Endothelial cell of umbilical vein (primary cell): ENCODE data around the gene SOCS7. TPM values are rescaled to one million over a fixed set of nuclear protein-coding genes. Genes with fewer than 3 reads are reported as not detected.

Source experiments
- BruUV-seq: library from RNA; stranded (reverse); fragments of 400-500 nt; replicated peaks from 2 replicates; lab custom pipeline; 2021; lab: Mats Ljungman, UMichigan
- CTCF ChIA-PET: fragments of 300-600, 350-600 bp; sonication (Branson Sonifier 250); formaldehyde crosslinking; loops from one replicate; lab custom pipeline; 2021; ENCODE audit warnings: antibody characterized with exemption, inconsistent platforms; lab: Charles Lee
- POLR2A ChIA-PET: fragments of 300-600, 350-600 bp; sonication (Branson Sonifier 250); formaldehyde crosslinking; loops from one replicate; lab custom pipeline; 2021; ENCODE audit warnings: antibody characterized with exemption, inconsistent platforms; lab: Charles Lee
- DNase-seq: peaks from one replicate; pipeline ENCODE4 v3.0.0-alpha.2; 2011; ENCODE audit warnings: low read depth, low spot score
- FAIRE-seq: peaks from 2 replicates; lab custom pipeline; 2011; peaks lifted over from hg19 to GRCh38; lab: Jason Lieb, UNC
- H2AFZ ChIP-seq: 2 replicates; pipeline ENCODE4 v1.6.0; 2012; ENCODE audit warnings: low read depth, low read length, control low read depth, inconsistent platforms
- H3K27ac ChIP-seq: 2 replicates; pipeline ENCODE4 v1.5.1; 2011; ENCODE audit warnings: low read depth, mild to moderate bottlenecking, control low read depth, low read length, moderate library complexity; ENCODE audit not compliant: insufficient read depth
- H3K27me3 ChIP-seq, 2 experiments: 2 replicates each; pipeline versions ENCODE4 v1.6.0 to v1.6.1; 2011; ENCODE audit warnings: low read length in 2 of 2, mixed read lengths in 1 of 2; ENCODE audit not compliant: control insufficient read depth in 2 of 2, insufficient read depth in 2 of 2
- H3K36me3 ChIP-seq, 2 experiments: 2 replicates in 1 of 2; 3 replicates in 1 of 2; pipeline ENCODE4 v1.5.1; 2011; ENCODE audit warnings: low read length in 2 of 2, mild to moderate bottlenecking in 1 of 2, moderate library complexity in 1 of 2; ENCODE audit not compliant: control insufficient read depth in 2 of 2, insufficient read depth in 2 of 2; ENCODE audit errors: extremely low read depth in 1 of 2
- H3K4me1 ChIP-seq: 3 replicates; pipeline ENCODE4 v1.5.1; 2011; ENCODE audit warnings: mild to moderate bottlenecking, low read length; ENCODE audit not compliant: control insufficient read depth, insufficient read depth; ENCODE audit errors: extremely low read depth
- H3K4me2 ChIP-seq: 2 replicates; pipeline ENCODE4 v1.6.1; 2011; ENCODE audit warnings: low read length, control low read depth, mixed read lengths; ENCODE audit not compliant: insufficient read depth
- H3K4me3 ChIP-seq, 3 experiments: fragments of 200-600 bp in 1 of 3; sonication (generic), shearing (Covaris generic) in 1 of 3; replicated peaks in 1 of 3; 2 replicates each; pipeline ENCODE4 v1.5.1; 2011 to 2016; ENCODE audit warnings: control low read depth in 3 of 3, low read length in 3 of 3, mild to moderate bottlenecking in 2 of 3, inconsistent platforms in 1 of 3, low read depth in 1 of 3, moderate library complexity in 1 of 3; ENCODE audit not compliant: insufficient read depth in 1 of 3
- H3K79me2 ChIP-seq: 2 replicates; pipeline ENCODE4 v1.6.0; 2012; ENCODE audit warnings: low read length, inconsistent platforms; ENCODE audit not compliant: control insufficient read depth, insufficient read depth
- H3K9ac ChIP-seq: replicated peaks from 2 replicates; pipeline ENCODE3; 2011; ENCODE audit warnings: low read length, control low read depth; ENCODE audit not compliant: insufficient read depth; ENCODE audit errors: extremely low read depth
- H3K9me1 ChIP-seq: replicated peaks from 3 replicates; pipeline ENCODE4 v1.6.0; 2011; ENCODE audit warnings: mild to moderate bottlenecking, low read length; ENCODE audit not compliant: control insufficient read depth, insufficient read depth; ENCODE audit errors: extremely low read depth
- H3K9me3 ChIP-seq: replicated peaks from 2 replicates; pipeline ENCODE4 v1.5.1; 2012; ENCODE audit warnings: low read length, inconsistent platforms; ENCODE audit not compliant: control insufficient read depth, insufficient read depth
- H4K20me1 ChIP-seq: replicated peaks from 2 replicates; pipeline ENCODE3; 2011; ENCODE audit warnings: mild to moderate bottlenecking, low read length; ENCODE audit not compliant: control insufficient read depth, insufficient read depth; ENCODE audit errors: extremely low read depth
- CTCF ChIP-seq, 2 donors: IDR thresholded peaks; 1 replicate in 1 of 2; 2 replicates in 1 of 2; pipeline ENCODE4 v1.5.1; 2011; ENCODE audit warnings: low read length in 2 of 2, mild to moderate bottlenecking in 2 of 2, moderate library complexity in 2 of 2, control low read depth in 1 of 2, inconsistent platforms in 1 of 2, low read depth in 1 of 2; ENCODE audit not compliant: insufficient read depth in 1 of 2; ENCODE audit errors: extremely low read depth in 1 of 2
- EZH2 ChIP-seq: IDR thresholded peaks from 2 replicates; pipeline ENCODE4 v1.6.1; 2012; ENCODE audit warnings: borderline replicate concordance, low read depth, mild to moderate bottlenecking, moderate library complexity, low read length, inconsistent platforms; ENCODE audit not compliant: severe bottlenecking
- FOS ChIP-seq: IDR thresholded peaks from 2 replicates; pipeline ENCODE4 v1.6.1; 2011; ENCODE audit warnings: mild to moderate bottlenecking, low read length, moderate library complexity, borderline replicate concordance; ENCODE audit not compliant: insufficient read depth
- GATA2 ChIP-seq: IDR thresholded peaks from 2 replicates; pipeline ENCODE4 v1.7.0; 2011; ENCODE audit warnings: low read depth, mild to moderate bottlenecking, moderate library complexity, mixed read lengths, low read length; ENCODE audit not compliant: insufficient read length, insufficient read depth
- JUN ChIP-seq: IDR thresholded peaks from 2 replicates; pipeline ENCODE4 v1.6.1; 2011; ENCODE audit warnings: borderline replicate concordance, low read depth; ENCODE audit not compliant: insufficient read length, insufficient read depth
- MAX ChIP-seq: IDR thresholded peaks from 2 replicates; pipeline ENCODE4 v1.6.1; 2011; ENCODE audit not compliant: insufficient read depth, insufficient read length
- MYC ChIP-seq: IDR thresholded peaks from one replicate; pipeline ENCODE4 v1.6.1; 2011; ENCODE audit warnings: mild to moderate bottlenecking, low read depth, low read length
- POLR2A ChIP-seq: IDR thresholded peaks from 2 replicates; pipeline ENCODE4 v1.6.1; 2012; ENCODE audit warnings: low read depth, mild to moderate bottlenecking, control low read depth, low read length
- POLR2AphosphoS5 ChIP-seq: IDR thresholded peaks from 2 replicates; pipeline ENCODE4 v1.6.1; 2012; ENCODE audit warnings: low read depth, mild to moderate bottlenecking, control low read depth, low read length, moderate library complexity; ENCODE audit not compliant: insufficient read depth
- dilution Hi-C: fragments of 300-500 bp; cut with MboI; formaldehyde crosslinking; loops from one replicate; pipeline ENCODE4 v1.15.0; 2019; ENCODE audit warnings: low sequenced_read_pairs; ENCODE audit not compliant: extremely low pct_ligation_motif_present
- intact Hi-C: fragments of 100-400 bp; cut with micrococcal nuclease; formaldehyde crosslinking; loops from one replicate; pipeline ENCODE4 v1.10.0; 2022
- polyA plus RNA-seq, 4 experiments: library from polyadenylated mRNA; depleted of rRNA in 3 of 4; stranded (reverse) in 3 of 4; unstranded in 1 of 4; fragments of >200 nt; gene quantifications; 2 replicates each; pipeline versions ENCODE4 v1.2.1 to v1.2.3, GENCODE V29; 2011 to 2012; ENCODE audit warnings: missing spikeins in 1 of 4
- total RNA-seq: library from RNA; stranded (reverse); gene quantifications from 2 replicates; pipeline ENCODE4 v1.2.3, GENCODE V29; 2021

SOCS7 gene
- total and polyA plus RNA-seq, 2 donors (not counting 3 experiments of a cell fraction or from before 2014, with no cell fraction given), result 5.9 to 10.4 TPM

GRCh38 chr17:38353086-38353604, 1.5 kb downstream of the SOCS7 start:
- peaks cover 4% of the 10 kb centered on the region for H3K79me2 ChIP-seq
- BruUV-seq, result no TSS peak
- DNase-seq, result no peak
- H3K9ac ChIP-seq, result peak overlapping the region; percentile 59
- H3K27me3 ChIP-seq, result no peaks in the 10 kb centered on the region
- dilution Hi-C loops, result no loop called here
- ChIA-PET CTCF (interaction anchor here (1.0 to 4.7 kb wide), 14 partner anchors 10 to 316 kb away, joined by 3 to 57 read pairs (median 4); no protein-coding TSS in a partner anchor), POLR2A (interaction anchor here (0.6 kb wide), 2 partner anchors 9 to 40 kb away, joined by 3 read pairs; no protein-coding TSS in a partner anchor)
- H3K27ac ChIP-seq, result no peak overlapping the region
- H4K20me1 ChIP-seq, result no peaks in the 10 kb centered on the region
- no peaks in the 10 kb centered on the region for H3K9me3 ChIP-seq
- TF ChIP-seq POLR2A (no peak), GATA2 (no peak)
- intact Hi-C loops, result loop anchor here (5.0 kb wide), 1 partner anchor 139 kb away; no protein-coding TSS in a partner anchor
- peaks cover 8% of the 10 kb centered on the region for H3K4me1 ChIP-seq
- H3K36me3 ChIP-seq, result no peaks in the 10 kb centered on the region
- FAIRE-seq, result no peak
- H3K9me1 ChIP-seq, result no peaks in the 10 kb centered on the region
- peak overlapping the region; percentile 66 to 69 (median 69) for H3K4me3 ChIP-seq
- peak overlapping the region; percentile 34 for H2AFZ ChIP-seq
- H3K4me2 ChIP-seq, result peak overlapping the region; percentile 91

- H3K27me3 ChIP-seq, result no peaks in the 10 kb centered on the region
- no peaks in the 10 kb centered on the region for H4K20me1 ChIP-seq
- no peak overlapping the region for H3K4me3 ChIP-seq
- dilution Hi-C loops, result no loop called here
- H3K4me1 ChIP-seq, result peaks cover 8% of the 10 kb centered on the region
- POLR2A ChIA-PET, result interaction anchor here (0.6 kb wide), 1 partner anchor 9 kb away, joined by 3 read pairs; no protein-coding TSS in a partner anchor
- no peak overlapping the region for H3K9ac ChIP-seq
- TF ChIP-seq MYC, result no peak
- no peak for TF ChIP-seq EZH2
- no peak for TF ChIP-seq JUN
- no peak for TF ChIP-seq MAX
- no peak for TF ChIP-seq POLR2A
- TF ChIP-seq POLR2AphosphoS5, result no peak
- no peak for TF ChIP-seq GATA2
- no peak for TF ChIP-seq FOS
- TF ChIP-seq CTCF (IDR thresholded peaks at IDR 0.05; ENCODE audit: extremely low read depth in 1 of 2, insufficient read depth in 1 of 2, low read depth in 1 of 2, low read length in 2 of 2), result no peak
- BruUV-seq, result no TSS peak
- H3K27ac ChIP-seq, result no peak overlapping the region
- H3K4me2 ChIP-seq, result no peak overlapping the region
- no peaks in the 10 kb centered on the region for H3K9me3 ChIP-seq
- DNase-seq, result no peak
- no peak overlapping the region for H2AFZ ChIP-seq
- CTCF ChIA-PET, result interaction anchor here (0.8 to 4.7 kb wide), 12 partner anchors 11 to 314 kb away, joined by 3 to 57 read pairs (median 4); no protein-coding TSS in a partner anchor
- H3K79me2 ChIP-seq, result peaks cover 4% of the 10 kb centered on the region
- intact Hi-C loops, result loop anchor here (5.0 kb wide), 1 partner anchor 139 kb away; no protein-coding TSS in a partner anchor
- H3K36me3 ChIP-seq, result no peaks in the 10 kb centered on the region
- no peak for FAIRE-seq
- H3K9me1 ChIP-seq, result no peaks in the 10 kb centered on the region
Measured at GRCh38 chr17:38353668-38354067, 2.0 kb downstream of the SOCS7 start.
